ENCODE results near the gene DLX4.

The DLX4 gene, protein sequence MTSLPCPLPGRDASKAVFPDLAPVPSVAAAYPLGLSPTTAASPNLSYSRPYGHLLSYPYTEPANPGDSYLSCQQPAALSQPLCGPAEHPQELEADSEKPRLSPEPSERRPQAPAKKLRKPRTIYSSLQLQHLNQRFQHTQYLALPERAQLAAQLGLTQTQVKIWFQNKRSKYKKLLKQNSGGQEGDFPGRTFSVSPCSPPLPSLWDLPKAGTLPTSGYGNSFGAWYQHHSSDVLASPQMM

DNA sequence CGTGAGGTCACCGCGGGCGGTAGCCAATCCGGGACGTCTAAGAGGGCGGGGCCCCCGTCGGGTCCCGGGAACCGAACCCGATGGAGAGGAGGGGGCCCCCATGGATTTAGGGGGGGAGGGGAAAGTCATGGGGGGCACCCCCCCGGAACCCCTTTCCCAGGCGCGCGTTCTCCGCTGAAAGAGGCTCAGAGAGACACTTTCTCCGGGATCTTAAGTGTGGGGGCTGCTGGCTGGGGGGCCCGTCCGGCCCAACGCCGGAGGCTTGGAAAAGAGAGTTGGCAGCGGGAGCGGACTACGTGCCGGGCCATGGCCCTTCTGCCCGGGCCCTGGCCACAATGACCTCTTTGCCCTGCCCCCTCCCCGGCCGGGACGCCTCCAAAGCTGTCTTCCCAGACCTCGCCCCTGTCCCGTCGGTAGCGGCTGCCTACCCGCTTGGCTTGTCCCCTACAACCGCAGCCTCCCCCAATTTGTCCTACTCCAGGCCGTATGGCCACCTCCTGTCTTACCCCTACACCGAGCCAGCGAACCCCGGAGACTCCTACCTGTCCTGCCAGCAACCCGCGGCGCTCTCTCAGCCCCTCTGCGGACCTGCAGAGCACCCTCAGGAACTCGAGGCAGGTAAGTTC lies at the start of gene DLX4:
Gene DLX4, plus strand, starts transcription at position 57 of the 626 bp plus-strand sequence. Its CDS starts 279 bp downstream, at position 336.
- DNase-seq: no peak

DNA sequence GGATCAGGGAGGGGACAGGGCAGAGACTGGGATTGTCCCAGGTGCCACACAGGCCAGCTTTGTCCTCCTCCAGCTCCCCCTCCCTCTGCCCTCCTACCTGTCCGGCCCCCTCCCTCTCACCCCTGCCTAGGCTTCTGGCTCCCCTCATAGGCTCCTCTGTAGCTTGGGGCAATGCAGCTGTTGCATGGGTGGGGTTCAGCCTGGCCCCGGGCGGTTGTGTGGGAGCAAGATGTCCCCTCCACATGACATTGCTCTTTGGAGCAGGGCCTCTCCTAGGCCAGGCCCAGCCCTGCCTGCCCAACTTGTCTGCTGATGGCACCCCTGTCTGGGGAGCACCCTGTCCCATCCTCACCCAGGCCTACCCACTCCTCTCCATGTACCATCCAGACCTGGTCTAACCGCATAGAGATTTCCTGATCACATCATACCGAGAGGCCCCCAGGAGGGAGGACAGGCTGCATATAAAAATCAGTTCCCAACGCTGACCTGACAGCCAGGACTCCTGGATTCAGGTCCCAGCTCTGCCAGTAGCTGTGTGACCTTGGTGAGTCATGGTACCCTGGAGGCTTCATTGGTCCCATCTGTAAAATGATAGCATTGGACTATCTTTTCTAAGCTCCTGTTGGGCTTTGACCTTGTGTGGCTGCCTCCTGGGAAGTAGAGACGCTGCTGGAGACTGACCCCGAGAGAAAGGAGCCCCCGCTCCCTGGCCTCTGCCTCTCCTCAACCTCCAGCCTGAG lies 48.8 kb upstream of the DLX4 start:
- DNase-seq: no peak

DNA sequence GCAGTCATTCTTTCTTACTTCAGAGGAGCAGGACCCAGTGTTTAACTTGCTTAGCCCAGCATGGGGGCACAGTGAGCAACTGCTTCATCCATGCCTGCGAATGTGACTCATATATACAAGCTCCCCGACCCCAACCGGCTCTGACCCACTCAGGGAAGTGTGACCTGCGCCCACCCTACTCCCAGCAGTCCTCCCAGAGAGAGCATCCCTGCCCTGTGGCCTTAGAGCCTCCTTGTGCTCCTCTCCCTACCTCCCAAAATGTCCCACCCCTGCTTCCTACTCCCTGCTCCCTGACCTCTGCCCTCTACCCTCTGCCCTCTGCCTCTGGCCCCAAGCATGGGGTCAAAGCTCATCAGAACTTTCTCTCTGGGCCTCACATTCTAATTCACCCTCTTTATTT lies 46.9 kb upstream of the DLX4 start:
- no peak for DNase-seq

DNA sequence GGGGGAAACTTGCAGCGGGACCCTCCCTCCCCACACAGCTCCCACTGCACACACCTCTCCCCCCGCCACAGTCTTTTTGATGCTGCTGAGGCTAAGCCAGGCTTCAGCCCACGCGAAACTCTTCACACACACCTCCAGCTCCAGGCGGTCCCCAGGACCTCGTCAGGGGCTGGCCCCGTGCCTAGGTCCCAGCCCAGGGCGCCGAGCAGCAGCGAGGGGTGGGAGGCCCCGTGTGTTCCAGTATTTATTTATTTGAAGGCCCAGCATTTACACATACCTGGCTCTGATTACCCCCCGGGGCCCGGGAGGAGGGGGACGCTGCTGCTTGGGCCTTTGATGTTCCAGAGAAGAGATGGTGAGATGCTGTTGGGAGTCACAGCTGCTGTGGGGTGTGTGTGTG lies 44.9 kb upstream of the DLX4 start:
- DNase-seq: no peak

DNA sequence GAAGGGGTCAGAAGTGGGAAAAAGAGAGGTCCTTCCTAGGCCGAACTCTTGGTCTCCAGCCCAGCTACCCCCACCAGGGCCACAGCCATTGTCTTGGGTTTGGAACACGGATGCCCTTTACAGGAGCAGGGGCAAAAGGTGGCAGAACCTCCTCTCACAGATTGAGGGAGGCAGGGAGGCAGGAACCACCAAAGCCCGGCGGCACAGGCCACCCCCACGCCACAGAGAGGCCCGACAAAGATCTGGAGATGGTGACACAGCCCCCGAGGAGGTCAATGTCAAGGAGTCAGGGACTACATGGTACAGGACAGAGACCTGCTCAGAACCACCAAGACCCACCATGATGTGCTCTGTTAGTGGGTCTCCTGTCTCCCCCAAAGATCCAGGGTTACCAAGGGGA lies 44.4 kb upstream of the DLX4 start:
- no peak for DNase-seq

DNA sequence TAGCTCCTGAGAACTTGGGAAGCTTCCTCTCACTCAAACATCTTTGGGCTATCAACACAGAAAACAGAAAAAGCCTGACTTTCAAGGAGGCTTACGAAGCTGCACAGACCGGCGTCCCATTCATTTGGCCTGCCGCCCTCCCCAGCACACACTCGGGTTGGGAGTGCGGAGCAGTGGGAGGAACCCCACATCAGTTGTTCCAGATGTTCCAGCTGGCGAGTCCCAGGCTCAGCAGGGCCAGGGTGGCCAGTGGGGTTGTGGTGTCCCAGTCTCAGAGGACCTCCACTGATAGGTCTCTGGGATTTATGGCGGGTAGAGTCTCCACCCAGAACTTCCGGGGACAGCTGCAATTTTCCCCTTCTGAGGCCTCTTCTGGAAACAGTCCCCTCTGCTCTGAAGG lies 43.1 kb upstream of the DLX4 start:
- DNase-seq: no peak

DNA sequence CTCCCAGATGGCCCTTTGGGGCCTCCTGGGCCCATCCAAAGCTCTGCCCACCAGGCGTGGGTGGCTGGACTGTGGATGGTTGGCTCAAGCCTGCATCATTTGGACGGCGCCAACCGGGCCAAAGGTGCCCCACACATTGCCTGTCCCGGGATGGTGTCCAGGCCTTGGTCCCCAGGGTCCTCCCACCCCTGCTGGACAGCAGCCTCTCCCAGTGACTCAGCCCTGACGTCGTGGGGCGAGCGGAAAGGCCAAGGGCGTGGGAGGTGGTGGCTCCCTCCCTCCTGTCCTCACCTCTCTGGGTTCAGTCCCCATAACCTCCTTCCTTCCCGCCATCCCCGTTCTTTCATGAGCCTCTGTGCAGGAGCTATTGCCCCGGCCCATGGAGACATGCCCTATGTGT lies 42.1 kb upstream of the DLX4 start:
- DNase-seq: no peak

DNA sequence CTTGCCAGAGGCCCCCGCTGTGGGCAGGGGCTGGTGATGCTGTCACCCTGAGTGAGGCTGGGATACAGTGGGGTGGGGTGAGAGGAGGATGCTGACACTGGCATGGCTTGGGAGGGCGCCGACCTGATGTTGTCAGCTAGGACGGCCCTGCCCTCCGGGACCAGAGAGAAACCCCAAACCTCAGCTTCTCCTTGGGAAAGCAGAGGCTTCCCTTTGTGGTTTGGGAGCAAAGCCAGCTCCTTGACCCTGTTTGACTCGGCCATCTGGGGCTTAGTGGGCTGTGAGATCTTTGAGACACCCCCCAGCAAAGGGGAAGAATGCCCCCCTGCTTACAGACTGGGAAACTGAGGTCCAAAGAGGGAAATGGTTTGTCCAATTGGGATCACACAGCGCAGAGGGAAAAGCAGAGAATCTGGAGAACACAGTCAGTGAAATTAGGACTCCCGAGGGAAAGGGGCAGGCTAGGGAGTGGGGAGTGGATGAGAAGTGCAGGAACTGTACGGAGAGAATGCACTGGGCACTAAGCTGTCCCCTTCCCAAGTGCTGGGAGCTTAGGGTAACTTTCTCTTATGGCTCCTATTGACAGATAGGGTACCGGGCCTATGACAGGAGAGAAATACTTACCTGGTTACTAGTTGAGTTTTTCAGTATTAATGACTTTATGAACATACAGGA lies 40.7 kb upstream of the DLX4 start:
- DNase-seq: no peak

DNA sequence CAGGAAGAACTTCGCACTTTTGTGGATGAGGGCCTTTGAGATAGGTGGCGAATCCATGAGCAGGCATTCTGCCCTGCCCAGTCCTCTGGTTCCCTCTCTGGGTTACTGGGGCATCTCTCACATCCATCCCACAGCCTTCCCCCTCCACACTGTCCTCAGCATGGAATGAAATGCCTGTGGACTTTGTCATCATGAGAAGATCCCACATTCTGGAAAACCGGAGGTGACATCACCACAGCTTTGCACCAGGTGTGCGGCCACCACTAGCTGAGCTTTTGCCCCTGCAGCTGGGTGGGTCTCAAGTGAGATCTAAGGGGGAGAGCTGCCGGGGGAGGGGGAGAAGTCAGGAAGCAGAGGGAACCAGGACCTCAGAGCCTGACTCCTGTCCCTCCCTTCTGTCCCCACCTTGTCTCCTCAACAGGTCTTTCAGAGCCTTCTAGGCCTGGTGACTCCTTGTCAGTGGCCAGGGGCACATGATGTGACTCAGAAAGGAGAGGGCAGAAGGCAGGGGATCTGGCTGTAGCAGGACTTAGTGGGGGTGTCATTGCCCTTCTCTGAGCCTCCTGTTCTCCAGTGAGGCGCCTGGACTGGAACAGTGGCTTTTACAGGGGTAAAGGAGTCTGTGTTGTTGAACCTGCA lies 40.0 kb upstream of the DLX4 start:
- DNase-seq: no peak

DNA sequence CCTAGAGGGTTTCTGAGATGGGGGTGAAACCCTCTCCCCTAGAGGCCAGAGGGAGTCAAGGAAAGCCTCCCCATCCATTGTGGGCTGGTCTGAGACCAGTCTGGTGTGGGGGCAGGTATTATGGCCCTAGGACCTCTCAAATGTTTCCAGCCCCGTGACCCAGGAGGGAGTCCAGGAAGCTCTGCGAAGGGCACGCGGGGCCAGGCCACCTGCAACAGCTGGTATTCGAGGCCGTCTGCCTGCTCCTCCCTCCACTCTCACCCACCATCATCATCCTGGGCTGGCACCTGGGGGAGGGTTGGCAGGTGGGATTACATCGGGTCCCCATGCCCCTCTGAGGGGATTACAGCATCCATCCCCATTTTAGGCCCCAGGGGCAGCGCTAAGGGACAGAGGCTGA lies 38.1 kb upstream of the DLX4 start:
- DNase-seq: no peak

DNA sequence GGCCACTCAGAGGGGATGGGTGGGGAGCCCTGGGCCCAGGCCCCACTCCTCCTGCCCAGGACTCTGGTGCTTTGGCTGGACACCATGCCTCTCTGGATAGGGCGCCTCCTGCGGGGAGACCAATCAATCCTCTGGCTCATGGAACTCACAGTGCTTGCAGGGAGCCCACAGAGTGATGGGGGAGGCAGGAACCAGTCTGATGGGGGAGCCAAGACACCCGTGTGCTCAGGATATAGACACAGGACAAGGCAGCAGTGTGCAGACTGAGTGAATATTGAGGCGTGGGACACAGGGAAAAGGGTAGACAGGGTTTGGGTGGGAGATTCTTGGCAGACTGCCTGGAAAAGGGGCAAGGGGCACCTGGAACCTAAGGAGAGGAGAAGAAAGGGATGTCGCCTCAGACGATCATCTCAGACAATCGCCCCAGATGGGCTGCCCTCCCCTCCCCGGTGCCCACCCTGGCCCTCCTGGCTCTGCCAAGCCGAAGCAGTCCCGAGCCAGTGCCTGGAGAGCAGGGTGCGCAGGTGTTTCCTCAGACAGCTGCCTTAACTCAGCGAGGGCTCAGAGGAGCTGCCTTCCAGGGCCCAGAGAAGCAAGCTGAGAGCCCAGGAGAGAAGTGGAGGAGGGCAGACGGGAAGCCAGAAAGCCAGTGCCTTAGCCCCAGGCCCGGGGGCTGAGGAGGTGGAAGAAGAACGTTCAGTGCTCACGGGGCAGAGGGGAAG lies 37.4 kb upstream of the DLX4 start:
- no peak for DNase-seq

DNA sequence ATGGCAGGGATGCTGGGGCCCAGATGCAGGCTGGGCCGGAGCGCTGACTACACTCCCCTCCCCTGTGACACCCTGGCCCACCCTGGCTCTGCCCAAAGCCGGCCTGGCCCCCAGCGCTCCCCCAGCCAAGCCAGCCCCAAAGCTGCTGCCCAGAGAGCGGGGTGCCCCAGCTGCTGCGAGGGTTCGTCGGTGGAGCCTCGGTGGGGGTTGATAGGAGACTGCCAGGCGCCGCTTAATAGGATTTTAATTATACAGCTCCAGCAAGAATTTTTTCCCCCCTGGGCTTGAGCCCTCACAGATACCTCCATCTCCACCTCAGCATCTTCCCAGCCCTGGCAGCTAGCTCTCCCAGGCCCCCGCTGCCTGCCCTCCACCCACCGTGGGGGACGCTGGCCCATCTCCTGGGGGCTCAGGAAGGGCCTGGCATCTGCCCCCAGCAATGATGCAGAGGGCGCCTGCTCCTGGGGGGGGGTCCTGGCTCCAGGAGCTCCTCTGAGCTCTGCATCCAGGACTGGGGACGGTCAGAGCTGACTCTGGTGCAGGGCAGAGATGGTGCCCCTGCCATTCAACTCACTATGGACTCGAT lies 36.8 kb upstream of the DLX4 start:
- DNase-seq: no peak

DNA sequence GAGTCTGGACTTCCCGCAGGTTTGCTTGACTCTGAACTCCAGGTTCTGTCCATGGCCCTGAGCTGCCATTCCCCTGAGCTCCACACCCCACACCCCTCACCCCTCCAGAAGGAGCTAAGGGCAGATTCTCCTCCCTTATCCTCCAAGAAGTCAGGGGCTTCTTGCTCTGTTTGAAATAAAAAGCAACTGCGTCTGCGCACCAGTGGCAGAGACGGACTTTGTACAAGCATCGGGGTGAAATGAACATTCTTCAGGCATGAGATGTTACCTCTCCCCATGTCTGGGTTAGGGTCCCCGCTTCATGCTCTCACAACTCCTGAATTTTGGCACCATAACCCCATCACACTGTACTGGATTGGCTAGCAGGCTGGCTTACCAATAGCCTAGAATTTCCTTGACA lies 36.1 kb upstream of the DLX4 start:
- no peak for DNase-seq

DNA sequence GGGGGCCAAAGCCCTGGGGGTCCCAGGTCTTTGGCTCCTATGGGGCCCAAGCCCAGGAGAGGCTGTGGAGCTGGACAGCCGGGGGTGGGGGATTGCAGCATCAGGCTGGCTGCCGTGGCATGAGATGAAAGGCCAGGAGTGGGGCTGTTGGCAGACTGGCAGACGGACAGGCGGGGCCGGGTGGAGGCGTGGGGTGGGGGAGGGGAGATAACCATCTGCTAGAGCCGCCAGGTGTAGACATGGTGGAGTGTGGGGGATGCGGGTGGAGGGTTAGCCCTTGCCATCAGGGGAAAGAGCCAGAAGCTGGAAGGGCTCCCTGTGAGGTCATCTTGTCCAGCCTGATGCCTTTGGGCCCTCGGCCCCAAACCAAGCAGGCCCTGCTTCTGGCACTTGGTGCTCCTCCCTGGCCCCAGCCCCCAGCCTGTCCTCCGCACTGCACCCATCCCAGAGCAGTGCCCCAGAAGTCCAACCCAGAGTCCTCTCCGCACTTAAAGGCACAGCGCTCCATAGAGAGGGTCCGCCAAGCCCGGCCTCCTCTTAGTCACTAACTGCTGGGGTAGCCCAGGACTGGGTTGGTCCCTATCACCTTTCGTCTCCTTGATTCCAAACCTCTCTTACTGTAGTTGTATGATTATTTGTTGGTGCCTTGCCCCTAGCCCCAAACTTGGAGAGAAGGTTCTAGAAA lies 33.3 kb upstream of the DLX4 start:
- no peak for DNase-seq

DNA sequence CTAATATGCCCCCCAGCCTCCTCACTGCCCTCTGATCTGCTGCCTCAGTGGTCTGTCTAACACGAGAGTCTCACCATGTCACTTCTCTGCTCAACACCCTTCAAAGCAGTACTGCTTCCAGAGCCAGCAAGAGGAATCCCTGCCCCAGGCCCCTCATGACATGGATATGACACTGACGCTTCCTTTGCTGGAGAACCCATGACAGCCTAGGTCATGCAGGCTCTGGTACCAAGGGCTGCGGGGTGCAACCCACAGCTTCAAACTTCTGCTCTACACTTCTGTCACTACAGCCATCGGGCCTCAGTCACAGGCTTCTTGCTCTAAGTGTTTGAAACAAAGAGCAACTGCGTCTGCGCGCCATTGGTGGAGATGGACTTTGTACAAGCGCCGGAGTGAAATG lies 32.6 kb upstream of the DLX4 start:
- DNase-seq: no peak

DNA sequence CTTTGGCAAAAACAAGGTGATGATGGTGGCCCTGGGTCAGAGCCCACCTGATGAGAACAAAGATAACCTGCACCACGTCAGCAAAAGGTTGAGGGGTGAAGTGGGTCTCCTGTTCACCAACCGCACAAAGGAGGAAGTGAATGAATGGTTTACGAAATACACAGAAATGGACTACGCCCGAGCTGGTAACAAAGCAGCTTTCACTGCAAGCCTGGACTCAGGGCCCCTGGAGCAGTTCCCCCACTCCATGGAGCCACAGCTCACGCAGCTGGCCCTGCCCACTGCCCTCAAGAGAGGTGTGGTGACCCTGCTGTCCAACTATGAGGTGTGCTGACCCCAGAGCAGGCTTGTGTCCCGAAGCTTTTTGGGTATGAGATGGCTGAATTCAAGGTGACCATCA lies 29.7 kb upstream of the DLX4 start:
- peak; percentile 34 for DNase-seq

DNA sequence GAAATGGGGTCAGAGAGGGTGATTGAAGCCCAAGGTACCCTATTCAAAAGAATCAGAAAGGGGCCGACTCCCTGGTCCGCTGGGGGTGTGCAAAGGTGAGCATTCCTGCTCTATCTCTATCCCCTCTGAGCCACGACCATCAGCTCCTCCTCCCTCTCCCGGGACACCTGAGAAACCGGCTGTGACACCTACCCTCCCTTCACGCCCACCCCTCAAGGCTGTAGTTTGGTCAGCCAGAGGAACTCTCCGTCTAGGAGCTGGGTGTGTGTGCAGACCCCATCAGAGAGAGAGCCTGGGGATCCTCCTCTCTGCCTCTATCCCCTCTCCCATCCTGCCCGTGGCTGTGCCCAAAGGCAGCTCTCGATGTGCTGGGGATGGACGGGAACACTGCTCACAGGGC lies 27.6 kb upstream of the DLX4 start:
- no peak for DNase-seq

DNA sequence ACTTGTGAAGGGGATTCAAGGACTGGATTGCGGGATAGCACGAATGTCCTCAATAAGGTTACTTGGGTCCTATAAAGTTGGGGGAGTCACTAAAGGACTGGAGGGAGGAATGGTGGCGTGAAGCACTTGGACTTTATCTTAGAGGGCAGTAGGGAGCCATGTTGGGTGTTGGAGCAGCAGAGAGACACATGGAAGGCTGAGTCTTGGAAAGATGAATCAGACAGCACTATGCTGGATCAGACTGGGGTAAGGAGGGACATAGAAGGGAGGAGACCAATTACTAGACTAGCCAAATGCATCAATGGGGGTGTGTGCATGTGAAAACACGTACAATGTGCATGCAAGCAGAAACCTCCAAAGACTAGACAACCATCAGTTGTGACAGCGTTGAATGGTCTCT lies 26.0 kb upstream of the DLX4 start:
- no peak for DNase-seq

DNA sequence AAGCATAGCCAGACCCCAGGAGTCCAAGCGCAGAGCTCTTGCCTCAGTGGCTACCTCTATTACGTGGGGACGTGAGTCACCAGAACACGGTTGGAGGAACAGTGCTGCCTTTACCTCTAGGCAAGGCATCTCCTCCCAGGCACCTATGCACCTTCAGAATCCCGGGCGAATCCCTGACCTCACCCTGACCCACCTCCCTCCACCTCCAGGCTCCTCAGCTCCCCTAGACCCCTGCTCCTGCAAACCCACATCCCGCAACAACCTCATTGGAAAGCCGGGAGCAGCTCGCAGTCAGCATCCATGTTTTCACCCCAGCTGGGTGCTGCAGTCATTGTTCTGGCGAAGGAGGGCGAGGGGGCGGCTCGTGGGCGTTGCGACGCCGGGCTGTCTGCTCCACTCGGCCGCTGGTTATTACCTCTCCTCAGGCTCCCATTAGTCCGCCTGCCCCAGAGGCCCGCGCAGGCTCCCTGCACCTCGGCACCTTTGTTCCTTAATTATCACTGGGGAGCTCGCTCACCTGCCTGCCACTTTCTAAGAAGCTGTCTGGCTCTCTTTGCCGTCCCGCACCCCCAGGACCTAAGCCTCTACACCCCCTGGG lies 24.6 kb upstream of the DLX4 start:
- DNase-seq: no peak

DNA sequence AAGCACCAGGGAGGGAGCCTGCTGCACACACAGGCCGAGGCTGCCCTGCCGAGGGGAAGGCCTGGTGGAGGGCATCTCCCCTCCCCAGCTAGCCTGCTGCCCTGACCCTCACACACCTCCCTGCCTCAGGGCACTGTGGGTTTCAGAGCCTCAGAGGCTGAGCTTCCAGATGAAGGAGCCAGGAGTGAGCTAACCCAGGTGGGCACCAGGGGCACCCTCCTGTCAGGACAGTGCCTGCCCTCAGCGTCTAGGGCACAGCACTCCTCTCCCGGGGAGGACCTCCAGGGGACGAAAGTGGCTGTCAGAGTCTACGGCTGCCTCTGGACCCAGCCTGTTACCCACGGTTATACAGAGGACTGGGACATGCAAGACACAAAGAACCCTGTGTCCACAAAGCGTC lies 22.8 kb upstream of the DLX4 start:
- no peak for DNase-seq

DNA sequence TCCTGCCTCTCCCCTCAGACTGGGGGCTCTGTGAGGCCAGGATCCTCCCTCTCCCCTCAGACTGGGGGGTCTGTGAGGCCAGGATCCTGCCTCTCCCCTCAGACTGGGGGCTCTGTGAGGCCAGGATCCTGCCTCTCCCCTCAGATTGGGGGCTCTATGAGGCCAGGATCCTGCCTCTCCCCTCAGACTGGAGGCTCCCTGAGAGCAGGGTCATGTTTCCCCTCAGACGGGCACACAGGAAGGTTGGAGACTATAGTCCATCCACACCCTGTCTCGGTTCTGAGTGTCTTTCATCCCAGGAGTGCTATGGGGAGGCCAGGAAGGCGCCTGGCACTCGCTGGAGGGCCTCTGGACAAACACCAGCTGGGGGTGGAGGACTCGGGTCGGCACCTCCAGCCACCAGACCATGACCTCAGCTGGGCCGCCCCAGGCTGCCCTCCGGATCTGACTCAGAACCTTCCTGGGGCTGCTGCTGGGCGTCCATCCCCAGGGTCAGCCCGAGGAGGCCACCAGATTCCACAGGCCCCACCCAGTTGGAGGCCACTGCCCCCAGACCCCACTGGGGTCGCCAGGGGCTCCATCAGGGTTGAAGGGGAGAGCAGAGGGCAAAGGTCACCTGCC lies 21.9 kb upstream of the DLX4 start:
- no peak for DNase-seq

Measured in hematopoietic multipotent progenitor cell treated with erythropoietin and hydrocortisone succinate and interleukin-3 and kit ligand, for 6 days (in vitro differentiated cells).